Pulmonary artery endothelial cell (primary cell): ENCODE results near the gene ARMH1. TPM values are rescaled to one million over a fixed set of nuclear protein-coding genes. Genes with fewer than 3 reads are reported as not detected.
"Not testable (repeated sequence)": the region's sequence is repeated elsewhere in the genome, so short reads cannot be mapped to it uniquely, and the experiment has no call there.

ENCODE experiments used
- DNase-seq: peaks from one replicate; pipeline ENCODE4 v3.0.0-alpha.2; 2011; ENCODE audit warnings: low read depth, low spot score
- total RNA-seq: library from RNA; depleted of rRNA; stranded (reverse); fragments of >200 nt; gene quantifications from 2 replicates; pipeline ENCODE4 v1.2.3, GENCODE V29; 2014

The ARMH1 gene
- total RNA-seq, 1 donor from 2014 or later: not detected

DNA sequence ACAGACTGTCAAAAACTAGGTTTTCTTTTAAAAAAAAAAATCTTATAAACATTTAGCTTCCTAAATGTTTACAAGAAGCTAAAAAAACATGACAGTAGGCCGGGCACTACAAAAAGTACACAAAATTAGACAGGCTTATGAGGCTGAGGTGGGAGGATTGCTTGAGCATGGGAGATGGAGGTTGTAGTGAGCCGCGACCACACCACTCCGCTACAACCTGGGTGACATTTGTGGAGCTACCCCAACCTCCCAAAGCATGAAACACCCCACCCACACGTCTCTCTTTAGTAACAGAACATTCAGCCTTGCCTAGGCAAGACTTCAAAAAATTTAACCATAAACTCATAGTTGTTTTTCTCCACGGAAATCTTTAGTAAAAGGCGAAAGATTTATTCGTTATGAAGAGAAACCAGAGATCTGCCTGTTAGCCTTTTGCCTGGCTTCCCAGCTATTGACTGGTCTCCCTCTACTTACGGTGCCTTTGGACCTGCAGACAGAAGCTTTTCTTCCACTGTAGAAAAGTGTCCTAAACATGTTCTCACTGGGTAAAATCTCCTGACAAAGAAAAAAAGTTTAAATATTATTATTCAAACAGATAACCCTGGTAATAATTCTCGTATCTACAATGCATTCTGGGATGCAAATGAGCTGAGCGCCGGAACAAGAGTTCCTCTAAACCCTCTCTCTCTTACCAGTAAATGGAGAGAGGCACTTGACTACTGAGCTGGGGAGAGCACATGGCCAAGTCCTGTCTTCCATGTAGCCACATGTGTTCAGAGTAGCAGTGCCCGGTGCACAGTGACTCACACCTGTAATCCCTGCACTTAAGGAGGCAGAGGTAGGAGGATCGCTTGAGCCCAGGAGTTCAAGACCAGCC, 47.2 kb downstream of the ARMH1 start:
- DNase-seq: no peak

DNA sequence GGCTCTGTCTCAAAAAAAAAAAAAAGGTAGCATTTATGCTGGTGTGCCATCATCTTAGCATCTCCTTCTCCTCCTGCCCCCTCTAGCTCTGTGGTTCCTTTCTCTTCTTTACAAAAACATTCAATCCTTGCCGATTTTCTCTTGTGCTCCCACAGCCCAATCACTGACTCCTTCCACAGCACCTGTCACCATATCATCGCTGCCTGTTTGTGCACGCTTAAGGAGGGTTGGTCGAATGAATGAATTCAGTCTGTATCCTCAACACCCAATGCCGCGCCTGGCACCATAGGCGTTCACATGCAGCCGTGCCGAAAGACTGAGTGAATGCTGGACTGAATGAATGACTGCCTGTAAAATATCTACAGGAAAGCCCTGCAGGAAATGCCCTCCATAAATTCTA, 48.5 kb downstream of the ARMH1 start:
- DNase-seq: no peak

DNA sequence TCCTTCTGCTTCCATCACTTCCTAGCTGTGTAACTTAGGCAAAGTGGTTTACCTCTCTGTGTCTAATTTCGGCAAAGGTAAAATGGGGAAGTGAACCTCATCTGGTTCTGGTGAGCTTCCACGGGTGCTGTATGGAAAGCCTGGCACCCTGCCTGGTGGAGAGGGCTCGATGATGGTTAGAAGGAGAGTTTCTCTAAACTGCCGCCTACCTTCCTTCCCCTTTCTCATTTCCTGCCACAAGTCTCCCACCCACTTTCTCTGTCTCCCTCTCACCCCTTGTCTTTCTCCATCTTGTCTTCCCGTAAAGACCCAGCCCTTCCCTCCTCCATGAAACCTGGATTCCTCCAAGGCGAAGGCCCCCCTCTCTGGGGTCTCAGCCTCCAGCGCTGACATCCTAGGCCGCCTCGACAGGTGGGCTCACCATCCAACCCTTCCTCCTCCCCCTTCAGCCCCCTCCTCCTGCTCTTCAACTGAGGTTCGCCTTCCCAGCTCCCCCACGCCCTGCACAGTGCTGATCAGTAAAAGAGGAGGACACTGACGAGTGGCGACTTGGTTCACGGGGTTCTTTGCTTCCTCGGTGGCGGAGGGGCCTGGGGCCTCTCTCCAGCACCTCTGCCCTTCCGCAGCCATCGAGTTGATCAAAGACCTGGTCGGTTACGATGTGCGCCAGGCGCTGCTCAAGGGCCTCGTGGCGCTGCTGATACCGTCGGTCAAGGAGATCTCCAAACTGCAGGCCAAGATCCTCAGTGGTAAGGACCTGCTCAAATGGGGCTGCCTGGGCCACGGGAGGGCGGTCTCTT, 49.2 kb downstream of the ARMH1 start:
- no peak for DNase-seq

DNA sequence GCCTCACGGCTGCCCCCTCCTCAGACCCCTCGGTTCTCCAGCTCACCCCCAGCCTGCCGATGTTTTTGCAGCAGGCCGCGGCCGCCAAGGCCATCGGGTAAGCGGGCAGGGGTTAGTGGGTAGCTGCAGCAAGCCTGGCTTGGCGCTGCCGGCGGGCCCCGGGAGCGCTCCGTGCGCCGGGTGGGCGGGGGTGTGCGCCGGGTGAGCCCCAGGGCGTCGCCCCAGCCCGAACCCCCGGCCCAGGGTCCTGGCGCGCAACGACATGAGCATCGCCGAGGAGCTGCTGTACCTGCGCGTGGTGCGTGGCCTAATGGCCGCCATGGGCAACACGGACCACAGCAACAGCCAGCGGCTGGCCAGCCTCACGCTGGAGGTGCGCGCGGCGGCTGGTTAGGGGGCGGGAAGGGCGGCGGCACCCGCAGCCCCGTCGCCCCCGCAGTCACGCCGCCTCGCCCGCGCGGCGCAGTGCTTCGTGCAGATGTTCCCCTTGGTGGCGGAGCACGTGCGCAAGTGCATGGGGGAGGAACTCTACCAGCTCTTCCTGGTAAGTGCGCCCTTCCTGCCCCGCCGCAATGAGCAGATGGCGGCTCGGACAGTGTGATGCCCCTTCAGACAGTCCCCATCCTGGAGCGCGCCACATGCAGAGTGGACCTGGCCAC, 49.9 kb downstream of the ARMH1 start:
- DNase-seq: no peak

DNA sequence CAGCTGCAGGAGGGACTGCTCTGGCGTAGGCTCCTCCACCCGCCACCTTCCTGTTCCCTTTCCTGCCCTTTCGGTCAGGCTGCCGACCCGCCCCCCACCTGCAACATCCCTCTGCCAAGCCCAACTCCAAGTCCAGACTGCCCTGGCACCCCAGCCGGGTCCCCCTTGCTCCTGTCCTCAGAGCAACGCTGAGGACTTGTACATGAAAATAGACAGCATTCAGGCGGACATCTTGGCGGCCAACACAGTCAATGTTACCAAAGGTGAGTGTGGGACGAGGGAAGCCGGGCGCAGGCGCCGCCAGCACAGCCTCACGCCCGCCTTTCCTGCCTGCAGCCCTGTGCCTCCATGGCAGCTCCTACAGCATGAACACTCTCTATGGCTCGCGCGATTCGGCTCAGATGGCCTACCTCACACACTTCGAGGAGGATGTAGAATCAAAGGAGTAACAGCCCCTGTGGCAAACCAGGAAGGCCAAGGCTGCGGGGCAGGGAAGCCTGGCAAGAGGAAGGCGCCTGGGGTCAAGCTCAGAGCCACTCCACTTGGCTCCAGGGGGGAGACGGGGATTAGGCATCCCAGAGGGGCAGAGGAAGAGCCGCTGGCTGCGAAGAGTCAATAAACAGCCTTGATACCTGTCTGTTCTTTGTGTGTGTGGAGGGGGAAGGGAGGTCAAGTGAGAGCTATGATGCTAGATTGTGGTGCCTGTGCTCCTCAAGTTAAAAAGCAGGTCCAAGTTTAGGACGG, 50.6 kb downstream of the ARMH1 start:
- DNase-seq: no peak

DNA sequence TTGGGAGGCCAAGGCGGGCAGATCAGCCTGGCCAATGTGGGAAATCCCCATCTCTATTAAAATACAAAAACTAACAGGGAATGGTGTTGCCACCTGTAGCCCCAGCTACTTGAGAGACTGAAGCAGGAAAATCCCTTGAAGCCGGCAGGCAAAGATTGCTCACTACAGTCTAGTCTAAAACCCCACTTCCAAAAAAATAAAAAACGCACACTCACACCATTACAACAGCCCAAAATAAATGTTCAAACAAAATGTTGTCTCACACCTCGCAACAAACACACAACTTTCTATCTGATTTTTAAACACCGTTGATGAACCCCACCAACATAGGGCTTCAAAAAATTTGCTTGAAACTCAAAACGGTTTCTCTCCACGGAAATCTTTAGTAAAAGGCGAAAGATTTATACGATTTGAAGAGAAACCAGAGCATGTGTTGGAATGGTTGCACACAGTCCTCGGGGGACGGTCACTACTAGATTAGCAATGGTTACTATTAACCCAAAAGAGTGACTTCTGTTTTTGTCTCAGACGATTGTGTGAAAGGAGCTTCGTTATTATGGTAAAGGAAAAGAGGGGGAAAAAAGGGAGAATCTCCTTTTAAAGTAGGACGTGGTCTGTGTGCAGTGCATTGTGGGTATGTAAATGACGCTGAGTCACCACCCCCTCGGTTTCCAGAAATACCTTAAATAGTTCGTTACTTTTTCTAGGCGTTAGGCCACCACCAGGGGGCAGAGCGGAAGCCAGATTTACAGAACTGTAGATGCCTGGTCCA, 56.4 kb downstream of the ARMH1 start, which contains the start of gene RNU5D-1:
Gene RNU5D-1, minus strand, starts transcription at position 430 of the 772 bp plus-strand sequence.
- peak; percentile 86 for DNase-seq

DNA sequence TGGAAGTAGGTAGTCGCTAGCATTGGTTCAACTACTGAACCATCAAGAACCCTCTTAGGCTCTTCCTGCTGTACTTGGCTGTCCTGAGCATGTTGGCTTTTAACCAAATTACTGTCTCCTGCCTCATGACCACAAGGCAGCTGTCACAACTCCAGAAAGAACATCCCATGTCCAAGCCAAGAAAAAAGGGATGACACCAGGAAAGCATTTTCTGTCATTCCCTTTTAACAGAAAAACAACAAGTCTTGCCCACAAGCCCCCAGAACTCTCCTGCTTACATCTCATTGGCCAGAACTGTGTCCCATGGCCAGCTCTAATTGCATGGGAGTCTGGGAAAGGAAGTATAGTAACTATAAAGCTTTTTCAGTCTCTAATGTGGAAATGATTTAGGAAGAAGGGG, 58.9 kb downstream of the ARMH1 start:
- no peak for DNase-seq

DNA sequence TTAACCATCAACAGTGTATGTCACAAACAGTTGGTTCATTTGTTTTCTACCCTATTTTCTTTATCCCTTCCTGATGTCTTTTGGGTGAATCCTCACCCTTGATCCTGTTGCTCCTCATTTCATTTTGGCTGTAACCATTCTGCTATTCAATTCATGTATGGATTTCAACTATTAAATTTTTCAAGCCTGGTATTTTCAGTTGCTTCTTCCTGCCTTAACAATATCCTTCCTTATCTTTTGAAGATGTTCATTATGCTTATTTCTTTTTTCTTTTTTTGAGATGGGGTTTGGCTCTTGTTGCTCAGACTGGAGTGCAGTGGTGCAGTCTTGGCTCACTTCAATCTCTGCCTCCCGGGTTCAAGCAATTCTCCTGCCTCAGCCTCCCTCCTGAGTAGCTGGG, 59.3 kb downstream of the ARMH1 start:
- DNase-seq: no peak

DNA sequence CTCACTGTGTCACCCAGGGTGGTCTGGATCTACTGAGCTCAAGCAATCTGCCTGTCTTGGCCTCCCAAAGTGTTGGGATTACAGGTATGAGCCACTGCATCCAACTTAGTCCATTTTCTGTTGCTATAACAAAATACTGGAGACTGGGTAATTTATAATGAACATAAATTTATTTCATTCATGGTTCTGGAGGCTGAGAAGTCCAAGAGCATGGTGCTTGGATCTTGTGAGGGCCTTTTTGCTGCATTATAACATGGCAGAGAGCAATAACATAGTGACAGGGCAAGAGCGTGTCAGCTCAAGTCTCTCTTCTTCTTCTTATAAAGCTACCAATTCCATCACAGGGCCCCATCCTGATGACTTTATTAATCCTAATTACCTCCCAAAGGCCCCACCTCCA, 61.5 kb downstream of the ARMH1 start:
- DNase-seq: no peak

DNA sequence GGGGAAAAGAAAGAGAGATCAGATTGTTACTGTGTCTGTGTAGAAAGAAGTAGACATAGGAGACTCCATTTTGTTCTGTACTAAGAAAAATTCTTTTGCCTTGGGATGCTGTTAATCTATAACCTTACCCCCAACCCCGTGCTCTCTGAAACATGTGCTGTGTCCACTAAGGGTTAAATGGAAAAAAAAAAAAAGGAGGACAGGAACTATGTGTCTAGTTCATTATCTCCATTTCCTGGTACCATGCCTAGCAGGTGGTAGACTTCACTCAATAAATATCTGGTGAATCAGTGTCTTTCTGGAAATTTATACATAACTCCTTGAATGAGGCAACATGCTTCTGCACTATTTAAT, 64.4 kb downstream of the ARMH1 start:
- not testable (repeated sequence) for DNase-seq

DNA sequence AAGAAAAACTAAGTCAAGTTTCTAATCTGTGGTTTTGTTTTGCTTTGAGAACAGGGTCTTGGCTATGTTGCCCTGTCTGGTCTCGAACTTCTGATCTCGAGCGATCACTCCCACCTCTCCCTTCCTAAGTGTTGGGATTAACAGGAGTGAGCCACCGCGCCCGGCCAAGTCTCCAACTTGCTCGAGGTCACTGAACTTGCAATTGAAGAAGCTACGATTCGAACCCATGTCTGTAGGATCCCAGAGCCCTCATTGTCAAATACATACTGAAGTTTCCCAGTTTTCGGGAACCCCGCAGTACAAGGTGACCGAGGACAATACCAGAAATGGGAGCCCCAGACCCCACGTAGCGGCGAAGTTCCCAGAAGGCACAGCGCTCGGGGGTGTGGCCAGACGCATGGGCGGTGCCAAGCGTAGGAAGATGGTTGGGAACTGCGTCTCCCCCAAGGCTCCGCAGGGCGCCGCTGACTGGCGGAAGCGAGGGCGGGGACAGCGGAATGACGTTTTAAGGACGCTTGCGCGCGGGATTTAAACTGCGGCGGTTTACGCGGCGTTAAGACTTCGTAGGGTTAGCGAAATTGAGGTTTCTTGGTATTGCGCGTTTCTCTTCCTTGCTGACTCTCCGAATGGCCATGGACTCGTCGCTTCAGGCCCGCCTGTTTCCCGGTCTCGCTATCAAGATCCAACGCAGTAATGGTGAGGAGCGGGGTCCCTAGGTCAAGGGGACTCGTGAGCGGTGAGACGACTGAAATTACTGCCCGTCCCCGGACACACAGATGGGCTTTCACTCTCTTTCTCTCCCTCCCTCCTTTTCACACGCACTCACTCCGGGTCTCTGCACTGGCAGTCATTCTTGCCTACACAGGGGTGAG, 65.0 kb downstream of the ARMH1 start, which contains the start of gene KIF2C:
Gene KIF2C, plus strand, starts transcription at position 531 of the 872 bp plus-strand sequence. Its CDS starts 96 bp downstream, at position 627.
- DNase-seq: peak; percentile 91

DNA sequence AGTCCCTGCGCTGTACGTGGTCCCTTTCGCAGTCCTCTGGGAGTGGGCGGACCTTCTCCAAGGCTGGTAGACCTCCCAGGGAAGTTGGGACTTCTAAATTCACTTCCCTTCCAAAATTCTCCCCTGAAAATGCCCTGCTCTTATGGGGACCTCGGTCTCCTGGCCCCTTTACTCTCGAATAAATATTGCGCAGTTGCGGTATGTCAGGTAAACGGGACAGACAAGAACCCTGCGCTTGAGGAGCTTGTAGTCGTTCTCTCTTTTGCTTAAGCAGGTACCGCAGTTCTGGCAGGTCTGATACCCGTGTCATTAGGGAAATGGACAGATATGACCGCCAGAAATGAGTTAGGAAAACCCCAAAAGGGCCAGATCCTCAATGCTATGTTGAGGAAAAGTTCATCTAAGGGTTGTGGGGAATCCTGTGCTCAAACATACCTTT, 65.7 kb downstream of the ARMH1 start:
- DNase-seq: no peak

DNA sequence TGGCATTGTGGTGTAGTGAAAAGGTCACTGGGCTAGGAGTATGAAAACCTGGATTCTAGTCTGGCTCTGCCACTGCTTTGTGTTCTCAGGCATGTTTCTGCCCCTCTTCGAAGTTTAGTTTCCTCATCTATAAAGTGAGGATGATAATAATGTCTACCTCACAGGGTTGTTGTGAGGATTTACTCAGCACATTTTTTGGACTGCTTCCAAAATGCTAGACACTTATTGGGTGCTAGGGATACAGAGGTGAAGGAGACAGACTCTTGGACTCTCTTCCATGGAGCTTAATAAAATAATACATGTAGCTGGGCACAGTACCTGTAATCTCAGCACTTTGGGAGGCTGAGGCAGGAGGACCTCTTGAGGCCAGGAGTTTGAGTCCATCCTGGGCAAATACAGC, 68.7 kb downstream of the ARMH1 start:
- DNase-seq: no peak

DNA sequence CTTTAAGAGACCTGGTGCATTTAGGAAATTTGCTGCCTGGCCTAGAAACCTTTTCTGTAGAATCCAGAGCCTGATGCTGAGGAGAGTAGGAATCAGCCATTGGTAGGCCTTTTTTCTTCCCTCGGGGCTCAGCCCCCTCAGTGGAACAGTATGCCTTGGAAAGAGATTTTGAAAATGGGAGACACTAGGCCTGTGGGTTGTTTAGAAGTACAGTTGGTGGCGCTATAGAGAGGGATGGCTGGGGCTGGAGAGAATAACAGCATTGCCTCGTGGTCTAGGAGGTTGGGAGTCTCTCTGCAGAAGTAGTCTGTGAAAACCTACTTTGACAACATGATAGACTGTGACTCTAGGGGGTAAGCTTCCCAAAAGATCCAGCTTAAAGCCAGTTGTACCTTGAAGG, 73.4 kb downstream of the ARMH1 start:
- DNase-seq: no peak

DNA sequence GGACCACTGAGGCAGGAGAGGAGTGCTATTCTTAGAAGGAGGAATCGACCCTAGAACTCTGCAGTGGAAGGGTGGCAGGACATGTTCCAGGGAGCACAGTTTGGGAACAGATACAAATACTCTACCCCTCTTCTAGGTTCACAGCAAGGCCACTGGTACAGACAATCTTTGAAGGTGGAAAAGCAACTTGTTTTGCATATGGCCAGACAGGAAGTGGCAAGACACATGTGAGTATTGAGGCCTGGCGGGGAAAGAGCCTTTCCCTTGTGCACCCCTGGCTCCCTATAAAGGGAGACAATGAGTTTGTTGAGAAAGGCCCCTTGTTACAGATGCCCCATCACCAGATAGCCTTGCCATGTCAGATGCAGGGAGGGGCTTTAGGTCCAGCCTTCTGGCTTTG, 82.9 kb downstream of the ARMH1 start:
- no peak for DNase-seq

DNA sequence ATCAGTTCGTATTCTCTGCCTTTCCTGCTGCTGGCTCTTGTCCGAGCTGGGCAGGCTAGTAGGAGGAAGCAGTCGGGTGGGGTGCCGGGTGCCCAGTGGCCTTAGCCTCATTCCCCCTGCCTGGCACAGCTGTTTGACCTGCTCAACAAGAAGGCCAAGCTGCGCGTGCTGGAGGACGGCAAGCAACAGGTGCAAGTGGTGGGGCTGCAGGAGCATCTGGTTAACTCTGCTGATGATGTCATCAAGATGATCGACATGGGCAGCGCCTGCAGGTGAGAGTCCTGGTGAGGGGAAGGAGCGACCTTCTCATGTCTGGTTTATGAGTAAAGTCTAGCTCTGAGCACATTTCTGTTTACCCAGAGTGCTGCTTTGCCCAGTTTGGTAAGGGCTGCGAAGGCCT, 84.6 kb downstream of the ARMH1 start:
- no peak for DNase-seq

DNA sequence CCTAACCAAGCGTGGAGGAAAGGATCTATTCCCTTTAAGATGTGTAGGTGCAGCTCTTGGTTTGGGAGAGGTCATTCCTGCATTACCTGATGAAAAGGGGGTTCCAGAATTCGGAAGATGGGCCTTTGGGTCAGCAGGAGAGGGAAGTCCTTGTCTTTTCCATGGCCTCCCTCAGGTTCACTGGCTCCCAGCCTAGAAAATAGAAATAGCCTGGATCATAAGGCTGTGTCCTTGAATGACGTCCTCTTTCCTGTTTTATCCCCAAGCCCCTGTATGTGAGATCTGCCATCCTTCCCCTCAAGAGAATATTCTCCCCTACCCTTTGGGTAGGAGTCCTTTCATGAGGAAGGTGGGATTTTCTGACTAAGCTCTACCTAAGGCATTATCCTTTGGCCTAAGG, 86.4 kb downstream of the ARMH1 start:
- DNase-seq: no peak

DNA sequence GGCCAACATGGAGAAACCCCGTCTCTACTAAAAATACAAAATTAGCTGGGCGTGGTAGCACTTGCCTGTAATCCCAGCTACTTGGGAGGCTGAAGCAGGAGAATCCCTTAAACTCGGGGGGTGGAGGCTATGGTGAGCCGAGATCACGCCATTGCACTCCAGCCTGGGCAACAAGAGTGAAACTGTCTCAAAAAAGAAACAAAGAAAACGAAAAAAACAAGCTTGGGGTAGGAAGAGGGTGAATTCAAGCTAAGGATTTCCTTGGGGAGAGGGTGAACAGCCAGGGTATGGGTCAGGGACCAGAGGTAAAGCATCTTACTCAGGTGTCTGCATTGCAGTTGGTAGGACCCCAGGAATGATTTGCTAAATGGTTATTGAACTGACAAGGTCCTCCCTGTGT, 91.9 kb downstream of the ARMH1 start:
- not testable (repeated sequence) for DNase-seq
